ENCODE results near the gene SLIT3. TPM values are rescaled to one million over a fixed set of nuclear protein-coding genes. Genes with fewer than 3 reads are reported as not detected.

SLIT3 gene
- total and polyA plus RNA-seq, 9 of the 15 experiments (the other 6 are each of a cell fraction or from before 2014, with no cell fraction given), result 0.01 to 0.04 TPM; not detected in 7

- no peak for TF ChIP-seq ARID2 (IDR thresholded peaks at IDR 0.05)
Observed at GRCh38 chr5:169336242-169336641, 35.3 kb upstream of the SLIT3 start (continued).

DNA sequence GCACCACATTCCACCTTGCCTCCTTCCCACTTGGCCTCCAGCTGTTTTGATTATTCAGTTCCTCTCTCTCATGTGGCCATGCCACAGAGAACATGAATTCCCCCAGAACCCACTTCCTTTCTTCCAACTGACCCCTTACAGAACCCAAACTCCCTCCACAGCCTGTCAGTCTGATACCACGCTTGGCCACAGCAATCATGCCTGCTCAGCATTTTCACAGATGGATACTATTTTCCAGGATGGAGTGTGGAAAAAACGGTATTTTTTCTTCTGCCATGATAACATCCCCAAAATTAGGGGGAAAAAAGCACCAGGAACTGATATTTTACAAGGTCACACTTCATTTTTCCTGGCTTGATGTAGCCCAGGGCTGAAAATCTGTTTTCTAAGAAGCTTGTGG, 34.9 kb upstream of the SLIT3 start:
- ATAC-seq (no peak), DNase-seq (ENCODE audit: extremely low read depth in 1 of 4, low spot score in 3 of 4) (no peak), FAIRE-seq (no peak)
- ChIA-PET POLR2A (no interaction called here), CTCF (ENCODE audit: low intra/inter-chr PET ratio) (no interaction called here)
- TF ChIP-seq ZNF316 (IDR thresholded peaks at IDR 0.05) (peak; percentile 59), MAFG (tag; conservative IDR thresholded peaks at IDR 0.05) (peak; percentile 39), C11orf30 (IDR thresholded peaks at IDR 0.05; ENCODE audit: low read depth) (0 out of 2 replicates have a peak, but pooled peaks have one; percentile 24), NCOA2 (IDR thresholded peaks at IDR 0.05; ENCODE audit: partially characterized antibody in 2 of 2) (no peak)
- in situ Hi-C loops (cut with MboI) (no loop called here), intact Hi-C loops (cut with micrococcal nuclease) (no loop called here)
- H3K27me3 ChIP-seq (ENCODE audit: control insufficient read depth in 2 of 2, insufficient read depth in 2 of 2, low read length in 2 of 2), result no peaks in the 10 kb centered on the region
- no peaks in the 10 kb centered on the region for H3K36me3 ChIP-seq (ENCODE audit: control insufficient read depth, insufficient read depth, low read length)
- H3K9me1 ChIP-seq (ENCODE audit: control insufficient read depth, insufficient read depth, low read length), result no peaks in the 10 kb centered on the region
- H3K4me1 ChIP-seq (replicated peaks in 1 of 2; ENCODE audit: control insufficient read depth in 2 of 2, insufficient read depth in 2 of 2, low read length in 2 of 2), result no peaks in the 10 kb centered on the region
- no peaks in the 10 kb centered on the region for H4K20me1 ChIP-seq (replicated peaks; ENCODE audit: control insufficient read depth, insufficient read depth, low read length)
- H2AFZ ChIP-seq (ENCODE audit: low read depth, low read length), result no peak overlapping the region
- BruUV-seq (replicated peaks), result no TSS peak
- H3K4me2 ChIP-seq (ENCODE audit: insufficient read depth, low read length), result no peak overlapping the region
- H3K27ac ChIP-seq (ENCODE audit: extremely low read depth, low read depth, low read length), result no peak overlapping the region
- H3K9me3 ChIP-seq (replicated peaks; ENCODE audit: control insufficient read depth, insufficient read depth, low read depth, low read length), result no peaks in the 10 kb centered on the region
- no peaks in the 10 kb centered on the region for H3K79me2 ChIP-seq (ENCODE audit: control insufficient read depth, insufficient read depth, low read length)
- 0% methylated on average over 2 of the region's 2 CpGs for WGBS (ENCODE audit: insufficient coverage, low coverage, missing lambda C conversion rate)
- no peak overlapping the region for H3K4me3 ChIP-seq
- H3K9ac ChIP-seq (ENCODE audit: insufficient read depth in 1 of 2, low read depth in 2 of 2, low read length in 2 of 2), result no peak overlapping the region

DNA sequence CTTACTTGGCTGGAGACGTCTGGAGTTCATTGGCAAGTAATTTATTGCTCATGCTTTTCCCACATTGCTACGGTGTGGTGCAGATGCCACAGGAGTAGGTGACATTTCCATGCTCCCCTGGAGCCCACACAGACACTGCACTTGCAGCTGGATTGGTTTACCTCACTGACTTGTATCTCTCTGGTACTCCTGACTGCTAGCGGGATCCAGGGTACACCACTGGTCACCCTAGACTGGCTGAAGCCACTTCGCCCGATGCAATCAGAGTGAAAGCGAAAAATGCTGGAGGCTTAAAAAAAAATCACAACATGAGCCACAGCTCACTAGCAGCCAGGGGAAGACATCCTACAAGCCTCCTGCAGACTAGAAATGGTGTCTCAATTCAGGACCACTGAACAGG, 32.6 kb upstream of the SLIT3 start:
- DNase-seq (ENCODE audit: extremely low read depth in 1 of 4, low spot score in 3 of 4) (no peak), ATAC-seq (no peak), FAIRE-seq (no peak)
- no peaks in the 10 kb centered on the region for H4K20me1 ChIP-seq (replicated peaks; ENCODE audit: control insufficient read depth, insufficient read depth, low read length)
- no peaks in the 10 kb centered on the region for H3K27me3 ChIP-seq (ENCODE audit: control insufficient read depth in 2 of 2, insufficient read depth in 2 of 2, low read length in 2 of 2)
- TF ChIP-seq HMG20B (CRISPR knock-in tag; IDR thresholded peaks at IDR 0.05) (no peak), ZNF444 (CRISPR knock-in tag; IDR thresholded peaks at IDR 0.05) (no peak), ARHGAP35 (IDR thresholded peaks at IDR 0.05; ENCODE audit: partially characterized antibody) (no peak)
- intact Hi-C loops (cut with micrococcal nuclease) (no loop called here), in situ Hi-C loops (cut with MboI) (no loop called here)
- H3K9me3 ChIP-seq (replicated peaks; ENCODE audit: control insufficient read depth, insufficient read depth, low read depth, low read length), result no peaks in the 10 kb centered on the region
- H3K9me1 ChIP-seq (ENCODE audit: control insufficient read depth, insufficient read depth, low read length), result no peaks in the 10 kb centered on the region
- H3K4me2 ChIP-seq (ENCODE audit: insufficient read depth, low read length), result no peak overlapping the region
- POLR2A ChIA-PET, result no interaction called here
- CTCF ChIA-PET (ENCODE audit: low intra/inter-chr PET ratio), result no interaction called here
- 0% methylated on average over 6 of the region's 6 CpGs for WGBS (ENCODE audit: insufficient coverage, low coverage, missing lambda C conversion rate)
- no peak overlapping the region for H3K9ac ChIP-seq (ENCODE audit: insufficient read depth in 1 of 2, low read depth in 2 of 2, low read length in 2 of 2)
- H3K4me1 ChIP-seq (replicated peaks in 1 of 2; ENCODE audit: control insufficient read depth in 2 of 2, insufficient read depth in 2 of 2, low read length in 2 of 2), result no peaks in the 10 kb centered on the region
- BruUV-seq (replicated peaks), result no TSS peak
- no peak overlapping the region for H2AFZ ChIP-seq (ENCODE audit: low read depth, low read length)
- no peaks in the 10 kb centered on the region for H3K36me3 ChIP-seq (ENCODE audit: control insufficient read depth, insufficient read depth, low read length)
- no peaks in the 10 kb centered on the region for H3K79me2 ChIP-seq (ENCODE audit: control insufficient read depth, insufficient read depth, low read length)
- no peak overlapping the region for H3K27ac ChIP-seq (ENCODE audit: extremely low read depth, low read depth, low read length)
- no peak overlapping the region for H3K4me3 ChIP-seq
